H9 (cell line): ENCODE measurements around the gene KCTD21. TPM values are rescaled to one million over a fixed set of nuclear protein-coding genes. Genes with fewer than 3 reads are reported as not detected.

Experiments used
- DNase-seq: peaks from one replicate; pipeline ENCODE4 v3.0.0-alpha.2; 2017
- H2AFZ ChIP-seq: one replicate; pipeline ENCODE4 v1.6.1; 2013; ENCODE audit warnings: mild to moderate bottlenecking, low read length, control low read depth, moderate library complexity
- H2AK5ac ChIP-seq: 2 replicates; pipeline ENCODE4 v1.6.1; 2013; ENCODE audit warnings: low read length, control low read depth, mixed read lengths; ENCODE audit not compliant: insufficient read length
- H2BK120ac ChIP-seq: one replicate; pipeline ENCODE4 v1.6.1; 2013; ENCODE audit warnings: low read depth, mild to moderate bottlenecking, low read length, control low read depth, inconsistent platforms; ENCODE audit not compliant: poor library complexity, severe bottlenecking
- H2BK12ac ChIP-seq: 2 replicates; pipeline ENCODE4 v1.6.1; 2013; ENCODE audit warnings: low read length, control low read depth, mixed read lengths, low read depth; ENCODE audit not compliant: insufficient read length
- H2BK15ac ChIP-seq: 2 replicates; pipeline ENCODE4 v1.6.1; 2013; ENCODE audit warnings: low read depth, low read length, control low read depth
- H2BK20ac ChIP-seq: one replicate; pipeline ENCODE4 v1.6.1; 2013; ENCODE audit warnings: low read depth, mild to moderate bottlenecking, low read length, control low read depth, inconsistent platforms; ENCODE audit not compliant: poor library complexity, severe bottlenecking
- H2BK5ac ChIP-seq: 2 replicates; pipeline ENCODE4 v1.6.1; 2013; ENCODE audit warnings: low read length, control low read depth, mixed read lengths; ENCODE audit not compliant: insufficient read length
- H3K14ac ChIP-seq: 2 replicates; pipeline ENCODE4 v1.6.1; 2013; ENCODE audit warnings: low read length, control low read depth; ENCODE audit not compliant: insufficient read depth
- H3K18ac ChIP-seq: 2 replicates; pipeline ENCODE4 v1.6.1; 2013; ENCODE audit warnings: low read depth, mild to moderate bottlenecking, mixed read lengths, low read length, control low read depth; ENCODE audit not compliant: insufficient read length
- H3K23ac ChIP-seq: 2 replicates; pipeline ENCODE4 v1.6.1; 2013; ENCODE audit warnings: low read length, control low read depth, mixed read lengths, low read depth; ENCODE audit not compliant: insufficient read length
- H3K23me2 ChIP-seq: 2 replicates; pipeline ENCODE4 v1.6.1; 2013; ENCODE audit warnings: low read depth, mild to moderate bottlenecking, mixed read lengths, low read length, control low read depth; ENCODE audit not compliant: insufficient read length, poor library complexity, severe bottlenecking
- H3K27ac ChIP-seq: 2 replicates; pipeline ENCODE4 v1.5.1; 2013; ENCODE audit warnings: low read length, control low read depth, mixed read lengths, low read depth; ENCODE audit not compliant: insufficient read length
- H3K27me3 ChIP-seq: 2 replicates; pipeline ENCODE4 v1.6.1; 2013; ENCODE audit warnings: low read length, control low read depth, inconsistent platforms; ENCODE audit not compliant: insufficient read depth
- H3K4ac ChIP-seq: 2 replicates; pipeline ENCODE4 v1.6.1; 2013; ENCODE audit warnings: low read depth, mild to moderate bottlenecking, control low read depth, inconsistent platforms, low read length, moderate library complexity
- H3K4me1 ChIP-seq: 2 replicates; pipeline ENCODE4 v1.6.1; 2013; ENCODE audit warnings: low read length, control low read depth, inconsistent platforms; ENCODE audit not compliant: insufficient read depth
- H3K4me2 ChIP-seq: 2 replicates; pipeline ENCODE4 v1.6.1; 2013; ENCODE audit warnings: low read length, control low read depth, mixed read lengths; ENCODE audit not compliant: insufficient read length, insufficient read depth
- H3K56ac ChIP-seq: 2 replicates; pipeline ENCODE4 v1.6.1; 2013; ENCODE audit warnings: low read depth, mild to moderate bottlenecking, mixed read lengths, low read length, control low read depth; ENCODE audit not compliant: insufficient read length
- H3K79me1 ChIP-seq: 2 replicates; pipeline ENCODE4 v1.6.1; 2013; ENCODE audit warnings: low read depth, mild to moderate bottlenecking, moderate library complexity, low read length, control low read depth, inconsistent platforms; ENCODE audit not compliant: insufficient read depth, poor library complexity, severe bottlenecking
- H3K79me2 ChIP-seq: 2 replicates; pipeline ENCODE4 v1.6.1; 2013; ENCODE audit warnings: low read length, control low read depth, inconsistent platforms; ENCODE audit not compliant: insufficient read depth
- H3K9ac ChIP-seq: 2 replicates; pipeline ENCODE4 v1.6.1; 2013; ENCODE audit warnings: low read length, control low read depth, mixed read lengths; ENCODE audit not compliant: insufficient read length; ENCODE audit errors: extremely low read depth
- H3K9me3 ChIP-seq: one replicate; pipeline ENCODE4 v1.6.1; 2013; ENCODE audit warnings: low read depth, low read length, inconsistent platforms; ENCODE audit not compliant: control insufficient read depth
- H3T11ph ChIP-seq: one replicate; pipeline ENCODE4 v1.6.1; 2013; ENCODE audit warnings: mild to moderate bottlenecking, low read length, control low read depth, inconsistent platforms
- H4K20me1 ChIP-seq: one replicate; pipeline ENCODE4 v1.6.1; 2013; ENCODE audit not compliant: control insufficient read depth, insufficient read length, insufficient read depth
- H4K5ac ChIP-seq: 2 replicates; pipeline ENCODE4 v1.6.1; 2013; ENCODE audit warnings: low read depth, mild to moderate bottlenecking, mixed read lengths, low read length, control low read depth; ENCODE audit not compliant: insufficient read length
- H4K8ac ChIP-seq: replicated peaks from 2 replicates; pipeline ENCODE4 v1.6.1; 2013; ENCODE audit warnings: low read length, control low read depth, mixed read lengths, low read depth; ENCODE audit not compliant: insufficient read length
- H4K91ac ChIP-seq: 2 replicates; pipeline ENCODE4 v1.6.1; 2013; ENCODE audit warnings: low read depth, mild to moderate bottlenecking, moderate library complexity, mixed read lengths, low read length, control low read depth; ENCODE audit not compliant: insufficient read length
- H3K27ac Mint-ChIP-seq, 3 experiments: 2 replicates in 2 of 3; 3 replicates in 1 of 3; pipeline ENCODE4 v1.8.0; 2020 to 2021; ENCODE audit warnings: mixed read lengths in 3 of 3, mild to moderate bottlenecking in 1 of 3, moderate library complexity in 1 of 3
- H3K27me3 Mint-ChIP-seq: 2 replicates; pipeline ENCODE4 v1.8.0; 2021; ENCODE audit warnings: low read depth, mild to moderate bottlenecking, moderate library complexity, mixed read lengths
- H3K36me3 Mint-ChIP-seq, 3 experiments: 2 replicates in 2 of 3; 3 replicates in 1 of 3; pipeline ENCODE4 v1.8.0; 2020 to 2021; ENCODE audit warnings: low read depth in 3 of 3, mixed read lengths in 3 of 3; ENCODE audit not compliant: insufficient read depth in 1 of 3
- H3K4me1 Mint-ChIP-seq, 2 experiments: 2 replicates each; pipeline ENCODE4 v1.8.0; 2020; ENCODE audit warnings: mixed read lengths in 2 of 2
- H3K4me3 Mint-ChIP-seq, 2 experiments: 2 replicates in 1 of 2; 3 replicates in 1 of 2; pipeline ENCODE4 v1.8.0; 2020 to 2021; ENCODE audit warnings: mild to moderate bottlenecking in 2 of 2, mixed read lengths in 2 of 2, moderate library complexity in 1 of 2
- H3K9me3 Mint-ChIP-seq, 2 experiments: 2 replicates in 1 of 2; 3 replicates in 1 of 2; pipeline ENCODE4 v1.8.0; 2020; ENCODE audit warnings: mild to moderate bottlenecking in 2 of 2, mixed read lengths in 2 of 2, moderate library complexity in 1 of 2
- CTCF ChIP-seq: fragments of 200-600 bp; sonication (generic); conservative IDR thresholded peaks from 3 replicates; pipeline ENCODE4 v1.8.0; 2021; ENCODE audit warnings: antibody characterized with exemption, mild to moderate bottlenecking
- WGBS: extraction: QIAGEN DNeasy Blood & Tissue Kit; methylation state at CpG from one replicate; pipeline ENCODE4 v1.1.7; 2013; ENCODE audit warnings: missing lambda C conversion rate, low lambda C conversion rate, mixed read lengths; ENCODE audit not compliant: insufficient read length; ENCODE audit errors: extremely low coverage; 5-methylcytosine and 5-hydroxymethylcytosine counted together
- total RNA-seq: library from RNA; stranded (reverse); gene quantifications from 2 replicates; pipeline ENCODE4 v1.2.1, GENCODE V29; 2021

The KCTD21 gene
- total RNA-seq, 1 experiment from 2014 or later: 4.0 TPM

GRCh38 chr11:78193806-78194205, 5.4 kb upstream of the KCTD21 start:
- no CpG with 5 or more reads among the region's 8 CpGs for WGBS
- no peaks in the 10 kb centered on the region; a peak in 1 of 5 replicates for H3K9me3 Mint-ChIP-seq
- Histone ChIP-seq H2BK15ac (no peak overlapping the region), H2BK12ac (no peak overlapping the region), H4K5ac (no peak overlapping the region), H4K91ac (no peak overlapping the region), H2BK120ac (no peak overlapping the region), H3K18ac (no peak overlapping the region), H2AFZ (no peak overlapping the region), H3K4me1 (no peaks in the 10 kb centered on the region), H3T11ph (no peak overlapping the region), H3K9me3 (no peaks in the 10 kb centered on the region), H3K23me2 (peaks cover 4% of the 10 kb centered on the region), H3K4me2 (no peak overlapping the region), H3K4ac (no peak overlapping the region), H2BK20ac (no peak overlapping the region), H3K56ac (no peak overlapping the region), H3K79me1 (no peaks in the 10 kb centered on the region), H3K14ac (no peak overlapping the region), H3K27me3 (no peaks in the 10 kb centered on the region), H4K8ac (no peak overlapping the region), H3K23ac (no peak overlapping the region), H2BK5ac (no peak overlapping the region), H3K9ac (no peak overlapping the region), H2AK5ac (no peak overlapping the region), H3K79me2 (no peaks in the 10 kb centered on the region), H4K20me1 (no peaks in the 10 kb centered on the region), H3K27ac (no peak overlapping the region)
- peaks cover 0 to 4% (median 0%) of the 10 kb centered on the region in 3 experiments; a peak in 2 of 7 replicates for H3K36me3 Mint-ChIP-seq
- peaks cover 8 to 12% of the 10 kb centered on the region in 2 experiments for H3K4me1 Mint-ChIP-seq
- no peak for TF ChIP-seq CTCF
- no peaks in the 10 kb centered on the region for H3K27me3 Mint-ChIP-seq
- DNase-seq: no peak
- no peak overlapping the region for H3K4me3 Mint-ChIP-seq
- peak overlapping the region in 1 of 3 experiments; percentile 49; a peak in 1 of 7 replicates for H3K27ac Mint-ChIP-seq
